HG03025 (cell line): ENCODE data around the gene RCC2.
"Not testable (repeated sequence)": the region's sequence is repeated elsewhere in the genome, so short reads cannot be mapped to it uniquely, and the experiment has no call there.

Source experiments
- ATAC-seq: cut with Tn5 transposase; IDR thresholded peaks from one replicate; pipeline ENCODE4 v1.9.1; 2021; ENCODE audit warnings: mild to moderate bottlenecking, moderate library complexity; ENCODE audit not compliant: unreplicated experiment, low FRiP score

RCC2 gene

DNA sequence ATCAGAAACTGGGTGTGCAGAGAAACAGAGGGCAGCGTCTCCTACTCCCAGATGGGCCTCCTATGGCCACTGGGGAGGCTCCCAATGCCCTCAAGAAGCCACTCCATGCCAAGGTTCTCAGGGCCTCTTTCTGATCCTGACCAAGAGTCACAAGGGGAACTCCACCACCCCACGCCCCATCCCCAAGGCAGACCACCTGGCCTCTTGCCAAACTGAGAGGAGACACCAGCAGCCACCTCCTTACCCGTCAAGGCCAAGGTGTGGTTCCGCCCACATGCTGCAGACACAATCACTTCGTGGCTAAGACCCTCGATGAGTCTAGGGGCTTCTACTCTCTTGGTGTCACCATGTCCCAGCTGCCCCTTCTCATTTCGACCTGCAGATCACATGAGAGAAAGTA, 17.0 kb downstream of the RCC2 start:
- ATAC-seq: no peak

DNA sequence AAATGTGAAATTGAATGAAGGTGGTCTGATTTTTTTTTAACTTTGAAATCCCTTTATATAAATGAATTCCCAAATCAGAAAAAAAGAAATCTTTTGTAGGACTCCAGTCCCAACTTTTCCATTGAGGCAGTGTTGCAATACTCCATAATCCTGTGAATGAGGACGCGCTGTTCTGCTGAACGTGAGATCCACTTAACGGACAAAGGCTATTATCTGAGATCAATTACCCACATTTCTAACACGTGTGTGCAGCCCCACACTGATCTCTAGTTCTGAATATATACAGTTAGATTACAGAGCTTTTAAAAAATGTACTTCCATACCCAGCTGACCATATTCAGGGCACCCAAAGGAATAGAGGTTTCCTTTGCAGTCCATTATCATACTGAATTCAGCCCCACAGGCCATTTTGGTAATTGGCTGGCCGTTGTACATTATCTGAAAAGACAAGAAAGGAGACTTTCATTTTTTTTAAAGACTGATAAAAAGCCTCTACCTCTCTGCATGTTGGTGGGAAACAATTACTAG, 19.0 kb downstream of the RCC2 start:
- ATAC-seq: no peak

DNA sequence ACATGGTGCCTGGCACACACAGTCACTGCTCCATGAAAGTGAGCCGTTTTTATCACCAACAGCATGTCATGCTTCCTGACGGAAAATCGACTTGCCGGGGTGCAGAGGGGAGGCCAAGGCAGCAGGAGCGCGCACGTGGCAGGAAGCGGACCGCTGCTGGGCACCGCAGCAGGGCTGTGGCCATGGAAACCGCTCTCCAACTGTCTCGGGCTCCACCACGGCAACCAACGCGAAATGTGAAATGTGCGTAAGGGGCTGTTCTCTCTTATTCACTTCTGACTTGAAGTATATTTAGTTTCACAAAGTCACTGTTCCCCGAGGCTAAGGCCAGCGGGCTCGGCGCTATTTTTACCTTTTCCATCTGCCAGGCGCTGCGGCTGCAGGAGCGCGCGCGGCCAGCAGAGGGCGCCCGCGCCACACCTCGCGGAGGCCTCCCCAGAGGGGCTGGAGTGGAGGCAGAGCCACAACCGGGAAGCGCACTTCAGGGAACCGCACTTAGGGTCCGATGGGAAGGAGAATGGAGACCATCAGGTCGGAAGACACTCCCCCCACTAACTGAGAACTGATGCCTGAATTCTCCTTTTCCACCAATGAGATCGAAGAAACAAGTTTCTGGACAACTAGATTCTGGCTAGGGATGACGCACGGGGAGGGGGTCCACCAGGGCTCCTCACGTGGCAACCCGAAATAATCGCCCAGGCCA, 19.7 kb downstream of the RCC2 start:
- no peak for ATAC-seq

DNA sequence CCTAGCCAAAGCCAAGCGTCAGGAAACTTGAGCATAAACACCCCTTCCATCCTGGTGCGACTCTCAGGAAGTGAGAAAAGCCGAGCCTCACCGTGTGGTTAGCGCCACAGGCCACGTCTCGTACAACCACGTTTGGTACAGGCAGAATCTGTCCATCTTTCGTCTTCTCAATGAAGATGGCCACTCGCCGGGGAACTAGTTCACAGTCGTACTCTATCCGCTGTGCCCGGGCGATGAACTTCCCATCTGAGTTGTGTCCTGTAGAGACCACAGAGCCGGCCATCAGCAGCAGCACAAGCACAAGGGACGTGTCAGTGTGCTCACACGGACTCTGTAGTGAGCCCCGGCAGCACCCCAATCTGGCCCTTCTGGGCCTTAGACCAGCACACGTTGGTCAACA, 23.1 kb downstream of the RCC2 start:
- ATAC-seq: no peak

DNA sequence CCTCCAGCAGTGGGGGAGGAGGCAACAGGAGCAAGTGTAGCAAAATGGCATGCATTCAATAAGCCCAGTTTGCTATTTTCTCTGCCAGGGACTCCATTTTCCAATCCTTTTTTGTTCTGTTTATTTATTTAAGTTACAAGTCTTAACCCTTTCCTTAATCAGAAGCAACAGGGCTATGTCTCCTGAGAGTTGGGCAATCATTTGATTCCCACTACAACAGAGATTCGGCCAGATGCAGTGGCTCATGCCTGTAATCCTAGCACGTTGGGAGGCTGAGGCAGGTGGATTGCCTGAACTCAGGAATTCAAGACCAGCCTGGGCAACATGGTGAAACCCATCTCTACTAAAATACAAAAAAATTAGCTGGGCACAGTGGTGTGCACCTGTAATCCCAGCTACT, 25.5 kb downstream of the RCC2 start:
- ATAC-seq: no peak

DNA sequence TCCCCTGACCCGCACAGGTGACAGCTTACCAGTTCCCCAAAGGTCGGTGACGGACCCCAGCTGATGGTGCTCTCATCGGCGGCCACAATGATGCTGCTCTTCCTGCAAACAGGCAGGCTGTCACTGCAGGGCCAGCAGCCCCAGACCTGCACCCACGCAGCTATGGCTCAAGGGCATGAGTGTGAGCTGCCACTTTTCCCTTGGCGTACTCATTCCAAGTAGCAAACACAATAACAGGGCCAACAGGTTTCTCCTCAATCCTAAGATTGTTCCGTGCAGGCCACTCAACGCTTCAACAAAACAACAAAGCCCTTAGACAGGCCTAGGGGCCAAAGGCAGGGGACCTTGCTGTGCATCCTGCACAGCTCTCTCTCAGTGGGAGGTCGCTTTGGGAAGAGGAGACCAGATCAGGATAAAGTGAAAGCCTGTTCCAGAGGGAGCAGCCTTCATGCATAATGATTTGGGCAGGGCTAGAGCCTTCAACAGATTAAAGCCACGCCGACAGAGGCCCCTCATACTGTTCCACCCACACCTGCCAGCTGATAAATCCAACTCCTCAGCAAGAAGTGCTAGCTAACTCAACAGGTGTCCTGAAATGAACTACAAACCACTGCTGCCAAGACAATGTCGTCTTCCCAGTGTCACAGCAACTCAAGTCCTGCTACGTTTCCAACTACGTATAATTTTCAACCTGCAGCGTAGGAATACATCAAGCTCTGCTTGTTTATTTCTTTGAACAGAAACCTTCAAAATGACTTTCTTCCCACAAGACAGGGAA, 27.2 kb downstream of the RCC2 start:
- no peak for ATAC-seq

DNA sequence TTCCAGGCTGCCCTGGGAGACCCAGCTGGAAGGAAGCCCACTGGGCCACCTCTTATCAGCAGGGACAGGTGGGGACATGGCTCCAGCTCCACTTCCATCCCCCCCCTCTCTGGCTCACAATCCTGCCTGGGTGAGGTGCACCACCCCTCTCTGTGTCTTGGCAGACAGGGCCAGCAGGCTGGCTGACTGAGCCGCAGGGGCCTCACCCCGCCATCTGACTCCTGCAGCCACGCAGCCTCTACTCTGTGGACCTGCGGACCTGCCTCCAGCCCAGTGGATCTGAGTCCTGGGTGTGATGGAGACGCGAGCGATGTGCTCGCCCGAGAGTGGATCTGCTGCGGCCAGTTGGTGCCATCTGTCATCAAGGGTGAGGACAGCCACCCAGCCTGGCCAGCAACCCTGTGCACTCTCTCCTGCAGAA, 30.1 kb downstream of the RCC2 start:
- no peak for ATAC-seq

DNA sequence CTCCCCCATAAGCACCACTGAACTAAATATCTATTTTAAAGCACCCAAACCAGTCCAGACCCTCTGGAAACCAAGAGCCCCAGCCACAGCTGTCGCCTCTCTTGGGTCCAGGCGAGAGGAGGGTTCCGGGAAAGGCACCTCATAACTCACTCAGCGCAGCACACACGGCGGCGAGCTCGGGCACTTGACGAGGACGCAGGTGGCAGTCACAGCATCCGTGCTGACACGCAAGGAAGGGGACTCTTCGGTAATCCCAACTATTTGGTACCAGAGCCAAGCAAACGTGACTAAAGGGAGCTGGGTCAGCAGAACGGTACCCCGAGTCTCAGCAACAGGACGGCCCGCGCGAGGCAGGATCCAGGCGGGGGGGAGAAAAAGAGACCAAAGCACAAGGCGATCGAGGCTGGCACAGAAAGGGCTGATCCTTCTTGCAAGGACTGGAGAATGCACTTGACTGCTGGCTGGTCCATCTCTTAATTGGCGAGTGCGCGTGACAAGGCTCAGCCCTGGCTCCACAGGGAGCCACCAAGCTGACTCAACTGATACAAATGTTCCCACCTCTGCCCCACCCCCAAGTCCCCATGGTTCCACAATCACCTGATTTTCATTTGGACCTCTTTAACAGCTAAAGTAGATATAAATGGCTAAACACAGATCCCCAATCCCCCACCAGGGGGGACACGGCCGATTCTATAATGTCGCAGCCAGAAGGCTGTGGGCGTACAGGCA, 31.5 kb downstream of the RCC2 start:
- not testable (repeated sequence) for ATAC-seq

DNA sequence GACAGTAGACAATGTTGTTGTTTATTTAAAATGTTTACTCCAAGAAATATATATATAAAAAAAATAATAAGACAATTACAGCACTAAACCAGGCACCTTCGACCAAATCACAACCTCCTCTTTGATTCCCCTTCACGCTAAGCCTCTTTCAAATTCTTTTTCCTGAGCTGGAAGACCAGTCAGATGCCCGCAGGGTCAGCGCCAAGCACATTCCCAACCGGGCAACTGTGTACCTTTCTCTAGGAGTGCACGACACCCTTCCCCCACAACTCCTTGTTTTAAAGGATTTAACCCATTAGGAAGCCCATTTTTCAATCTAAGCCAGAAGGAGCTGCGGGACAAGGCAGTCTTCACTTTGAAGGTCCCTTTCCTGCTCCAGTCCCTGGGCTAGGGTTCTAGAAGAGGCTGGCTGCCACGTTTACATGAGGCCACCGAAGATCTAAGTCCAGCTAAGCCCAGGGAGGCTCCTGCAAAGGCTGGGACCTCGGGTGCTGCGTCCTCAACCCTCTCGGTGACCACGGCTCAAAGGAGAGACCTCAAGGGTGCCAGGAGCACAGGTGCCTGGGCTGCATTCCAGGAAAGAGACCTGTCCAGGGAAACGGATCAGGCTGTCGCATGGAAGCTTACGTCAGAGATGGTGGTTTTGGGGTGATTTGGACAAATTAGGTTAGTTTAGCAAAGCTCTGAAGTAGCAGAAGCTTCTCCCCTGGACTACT, 32.6 kb downstream of the RCC2 start:
- ATAC-seq: not testable (repeated sequence)

DNA sequence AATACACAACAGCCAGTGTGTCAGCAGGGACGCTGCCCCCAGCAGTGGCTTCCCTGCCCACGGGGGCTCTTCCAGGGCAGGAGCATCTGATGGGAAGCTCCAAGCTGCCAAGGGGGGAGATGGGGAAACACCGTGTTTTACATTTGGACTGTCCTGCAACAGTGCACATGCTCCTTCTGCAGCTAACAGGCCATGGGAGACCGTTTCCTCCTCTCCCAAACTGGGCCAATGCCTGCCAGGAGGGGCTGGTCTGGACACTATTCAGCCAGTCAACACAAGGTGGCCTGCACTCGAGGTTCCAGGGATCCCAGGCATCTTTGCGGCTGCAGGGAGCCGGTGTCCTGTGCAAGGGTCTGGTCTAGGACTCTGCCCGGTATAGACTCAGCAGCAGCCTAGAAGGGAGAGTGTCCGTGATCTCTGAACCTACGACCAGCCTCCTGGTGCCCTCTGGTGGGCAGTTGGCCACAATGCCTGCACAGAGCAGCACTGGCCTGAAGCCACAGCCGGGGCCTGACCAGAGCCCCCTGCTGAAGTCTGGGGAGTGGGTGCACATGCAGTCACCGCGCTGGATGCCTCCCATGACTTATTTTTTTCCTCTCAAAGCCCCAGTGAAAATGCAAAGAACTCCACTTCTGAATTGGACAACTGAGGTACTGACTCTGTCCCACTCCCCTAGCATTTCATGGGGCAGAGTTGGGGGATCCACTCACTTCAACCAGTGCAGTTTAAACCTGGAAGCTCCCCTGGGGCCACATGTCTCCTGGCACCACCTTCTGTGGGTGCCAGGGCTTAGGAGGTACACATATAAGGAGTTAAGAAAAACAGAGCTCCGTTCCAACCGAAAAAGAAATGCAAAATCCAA, 33.3 kb downstream of the RCC2 start:
- no peak for ATAC-seq

DNA sequence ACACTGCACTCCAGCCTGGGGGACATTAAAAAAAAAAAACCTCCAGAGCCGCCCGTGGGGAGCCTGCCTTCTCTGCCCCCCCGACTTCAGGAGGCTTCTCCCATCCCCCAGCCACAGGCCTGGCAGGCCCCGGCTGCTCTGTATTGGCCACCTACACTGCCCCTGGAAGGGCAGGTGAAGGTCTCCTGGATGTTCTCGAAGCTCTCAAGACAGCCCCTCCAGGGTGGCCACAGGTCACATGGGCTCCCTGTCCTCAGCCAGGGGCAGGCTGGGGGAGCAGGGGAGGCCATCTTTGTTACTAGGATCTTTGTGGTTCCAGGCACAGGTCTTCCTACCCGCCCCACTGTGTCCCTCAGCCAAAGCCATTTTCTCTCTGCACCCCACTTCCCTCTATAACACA, 34.7 kb downstream of the RCC2 start:
- no peak for ATAC-seq

DNA sequence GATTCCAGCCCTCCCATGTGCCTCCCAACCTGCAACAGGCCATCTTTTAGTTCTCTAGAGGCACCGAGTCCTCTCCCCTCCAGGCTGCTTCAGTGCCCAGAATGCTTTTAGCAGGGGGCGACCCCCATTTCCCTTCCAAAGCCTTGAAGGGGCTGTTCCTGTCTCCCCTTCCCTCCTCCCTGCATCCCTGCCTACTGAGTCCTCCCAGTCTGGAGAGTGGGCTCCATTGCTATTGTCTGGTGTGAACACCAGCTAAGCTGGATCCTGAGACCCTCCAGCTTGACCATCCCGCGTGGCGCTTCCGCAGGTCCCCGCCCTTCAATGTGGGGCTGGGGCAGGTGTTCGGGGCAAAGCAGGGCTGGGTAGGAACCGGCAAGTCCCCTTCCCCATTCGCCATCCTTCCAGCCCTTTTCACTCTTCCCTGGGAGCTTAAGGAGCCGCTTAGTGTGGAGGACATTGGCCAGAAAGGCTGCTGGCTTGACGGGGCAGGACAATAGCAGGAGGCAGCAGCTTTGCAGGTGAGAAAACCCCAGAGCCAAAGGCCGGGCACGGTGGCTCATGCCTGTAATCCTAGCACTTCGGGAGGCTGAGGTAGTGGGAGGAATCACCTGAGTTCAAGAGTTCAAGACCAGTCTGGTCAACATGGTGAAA, 35.3 kb downstream of the RCC2 start:
- ATAC-seq: no peak

DNA sequence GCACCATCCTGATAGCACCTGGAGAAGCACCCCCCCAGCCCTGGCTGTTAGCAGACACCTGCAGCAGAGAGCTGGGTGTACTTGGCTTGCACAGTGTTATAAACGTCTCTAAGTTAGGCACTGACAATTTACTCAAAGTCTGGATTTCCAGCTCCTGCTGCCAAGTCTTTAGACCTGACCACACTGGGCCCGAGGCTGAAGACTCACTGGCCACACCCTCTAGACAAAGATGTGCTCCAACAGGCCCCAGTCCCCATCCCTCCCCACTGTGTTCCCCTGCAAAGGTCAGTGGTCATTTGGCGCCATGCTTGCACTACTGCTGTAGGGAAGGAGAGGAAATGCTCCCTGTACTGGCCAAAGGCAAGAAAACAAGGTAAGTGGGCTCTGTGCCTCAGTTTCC, 36.4 kb downstream of the RCC2 start:
- ATAC-seq: no peak

DNA sequence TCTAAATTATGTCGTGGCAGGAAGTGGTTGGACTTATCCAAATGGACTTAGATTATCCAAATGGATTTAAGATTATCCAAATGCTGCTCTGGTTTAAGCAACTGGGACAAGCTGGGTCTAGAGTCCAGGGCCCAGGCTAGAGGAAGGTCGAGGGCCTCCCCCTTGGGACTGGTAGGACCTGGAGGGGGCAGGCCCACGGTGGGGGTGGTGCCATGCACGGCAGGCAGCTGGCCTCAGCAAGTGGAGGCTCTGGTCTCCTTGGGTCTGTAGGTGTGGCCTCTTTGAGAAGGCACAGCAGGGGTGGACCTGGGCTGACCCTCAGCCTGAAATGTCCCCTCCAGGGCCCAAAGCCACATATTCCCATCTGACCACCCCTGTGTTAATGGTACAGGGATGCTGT, 37.6 kb downstream of the RCC2 start:
- ATAC-seq: no peak

DNA sequence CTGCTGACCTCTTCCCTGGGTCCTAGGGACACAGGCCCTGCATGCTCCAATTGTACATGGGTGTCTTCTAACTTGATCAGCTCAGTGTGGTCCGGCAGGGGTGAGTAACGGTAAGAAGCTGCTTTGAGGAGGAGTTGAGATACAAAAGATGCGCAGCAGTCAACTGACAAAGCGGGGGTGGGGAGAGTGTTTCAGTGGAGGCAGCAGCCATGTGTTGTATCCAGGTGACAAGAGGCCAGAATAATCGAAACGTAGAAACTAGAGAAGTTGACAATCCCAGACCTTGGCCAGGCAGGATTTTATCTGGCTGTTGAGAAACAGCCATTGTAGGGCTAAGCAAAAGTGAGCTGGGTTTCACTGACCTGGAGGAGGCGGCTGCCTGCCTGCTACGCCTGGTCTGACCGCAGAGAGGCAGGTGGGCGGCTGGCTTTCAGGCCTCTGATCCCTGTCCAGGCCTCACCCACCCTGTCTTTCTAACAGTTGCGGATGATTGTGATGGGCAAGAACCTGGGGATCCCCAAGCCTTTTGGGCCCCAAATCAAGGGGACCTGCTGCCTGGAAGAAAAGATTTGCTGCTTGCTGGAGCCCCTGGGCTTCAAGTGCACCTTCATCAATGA, 38.6 kb downstream of the RCC2 start:
- ATAC-seq: no peak

DNA sequence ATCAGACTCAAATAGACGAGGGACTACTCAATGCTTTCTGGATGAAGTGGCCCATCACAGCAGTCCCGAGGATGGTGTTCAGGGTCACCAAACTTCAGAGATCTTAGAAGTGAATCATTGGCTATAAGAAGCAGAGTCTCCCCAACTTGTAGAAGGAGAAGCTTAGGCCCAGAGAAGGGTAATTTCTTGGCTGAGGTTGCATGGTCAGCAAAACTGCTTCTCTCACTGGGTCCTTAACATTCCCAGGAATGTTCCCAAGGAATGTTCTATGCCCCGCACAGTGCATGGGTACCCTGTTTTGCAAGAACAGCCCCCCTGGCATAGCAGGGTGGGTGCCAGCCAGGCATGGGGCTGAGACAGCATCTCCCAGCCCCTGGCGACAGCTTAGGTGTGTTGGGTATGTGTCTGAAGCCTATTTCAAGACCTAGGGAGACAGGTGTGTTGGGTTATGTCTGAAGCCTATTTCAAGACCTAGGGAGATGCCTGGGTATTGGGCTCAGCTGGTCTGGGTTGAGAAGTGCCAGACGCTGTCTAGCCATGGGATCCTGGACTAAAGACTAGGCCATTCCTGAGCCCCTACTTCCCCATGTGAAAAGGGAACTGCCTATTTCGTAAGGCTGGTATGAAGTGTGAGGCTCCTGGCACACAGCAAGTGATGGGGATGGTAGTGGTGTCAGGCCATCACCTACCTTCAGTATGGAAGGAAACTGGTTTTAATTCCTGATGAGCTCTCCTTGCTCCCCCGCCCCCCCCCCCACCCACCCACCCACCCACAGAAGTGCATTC, 41.4 kb downstream of the RCC2 start:
- ATAC-seq: no peak

DNA sequence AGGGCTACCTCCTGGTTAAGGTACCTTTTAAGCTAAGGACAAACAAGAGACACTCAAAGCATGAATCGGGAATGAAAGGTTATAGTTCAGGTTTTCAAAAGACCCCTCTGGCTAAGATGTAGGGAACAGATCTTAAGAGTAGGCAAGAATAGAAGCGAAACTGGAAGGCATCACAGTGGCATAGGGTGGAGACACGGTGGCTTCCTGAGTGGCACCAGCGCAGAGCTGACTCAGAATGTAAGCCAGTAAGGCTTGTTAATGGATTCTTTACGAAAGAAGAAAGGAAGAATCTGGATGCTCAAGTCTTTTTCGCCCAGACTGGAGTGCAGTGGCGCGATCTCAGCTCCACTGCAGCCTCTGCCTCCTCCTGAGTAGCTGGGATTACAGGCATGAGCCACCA, 46.2 kb downstream of the RCC2 start:
- ATAC-seq: no peak

DNA sequence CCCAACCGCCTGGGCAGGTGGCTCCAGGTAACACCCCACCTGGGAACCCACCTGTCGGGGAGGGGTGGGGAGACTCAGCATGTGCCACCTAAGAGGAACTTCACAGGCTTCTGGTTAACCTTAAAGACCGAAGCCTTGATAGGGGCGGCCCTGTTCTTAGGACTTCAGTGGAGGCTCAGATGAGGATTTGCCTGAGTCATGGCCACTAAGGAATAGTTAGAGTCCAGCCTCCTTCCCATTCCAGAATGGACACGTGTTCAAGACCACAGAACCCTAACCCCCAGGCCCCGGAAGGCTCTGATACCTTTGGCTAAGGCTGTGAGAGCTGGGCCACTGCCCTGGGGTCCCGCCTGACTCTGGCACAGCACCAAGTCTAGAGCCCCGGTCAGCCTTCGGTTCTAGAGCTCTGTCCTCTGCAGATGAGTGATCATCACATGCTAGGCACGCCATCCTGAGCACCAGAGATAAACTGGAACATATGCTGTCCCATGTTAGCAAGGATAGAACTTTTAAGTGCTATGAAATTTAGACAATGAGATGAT, 47.2 kb downstream of the RCC2 start:
- ATAC-seq: no peak
